DND-41 (cell line): ENCODE data around the gene FREM2.

ENCODE experiments used
- ATAC-seq: fragments of 200-7000 bp; cut with Tn5 transposase; 3 replicates; pipeline ENCODE4 v1.9.1; 2021; ENCODE audit warnings: low read depth; ENCODE audit not compliant: insufficient read depth
- DNase-seq: peaks from one replicate; pipeline ENCODE4 v3.0.0-alpha.2; 2020
- H2AFZ ChIP-seq: 2 replicates; pipeline ENCODE4 v1.6.0; 2012; ENCODE audit warnings: low read depth, low read length
- H3K27ac ChIP-seq: 2 replicates; pipeline ENCODE4 v1.5.1; 2012; ENCODE audit warnings: low read length, inconsistent platforms
- H3K27me3 ChIP-seq: fragments of 200-600 bp; sonication (generic); 2 replicates; pipeline ENCODE4 v1.6.0; 2012; ENCODE audit warnings: low read length, mild to moderate bottlenecking, inconsistent platforms; ENCODE audit not compliant: insufficient read depth, poor library complexity
- H3K36me3 ChIP-seq: 2 replicates; pipeline ENCODE4 v1.5.1; 2012; ENCODE audit warnings: low read length, inconsistent platforms; ENCODE audit not compliant: insufficient read depth
- H3K4me1 ChIP-seq: 2 replicates; pipeline ENCODE4 v1.5.1; 2012; ENCODE audit warnings: mild to moderate bottlenecking, low read length; ENCODE audit not compliant: insufficient read depth
- H3K4me2 ChIP-seq: 2 replicates; pipeline ENCODE4 v1.6.0; 2012; ENCODE audit warnings: mild to moderate bottlenecking, moderate library complexity, low read length, inconsistent platforms; ENCODE audit not compliant: insufficient read depth
- H3K4me3 ChIP-seq, 2 experiments: fragments of 200-600 bp in 1 of 2; shearing (Covaris generic) in 1 of 2; 2 replicates each; pipeline ENCODE4 v1.5.1; 2012 to 2016; ENCODE audit warnings: inconsistent platforms in 2 of 2, low read length in 2 of 2, mild to moderate bottlenecking in 2 of 2, low read depth in 1 of 2, moderate library complexity in 1 of 2
- H3K79me2 ChIP-seq: 2 replicates; pipeline ENCODE4 v1.6.0; 2012; ENCODE audit warnings: low read length, inconsistent platforms; ENCODE audit not compliant: insufficient read depth
- H3K9ac ChIP-seq: 2 replicates; pipeline ENCODE4 v1.6.0; 2012; ENCODE audit warnings: low read depth, mild to moderate bottlenecking, inconsistent platforms, low read length, moderate library complexity
- H3K9me3 ChIP-seq: 2 replicates; pipeline ENCODE4 v1.5.1; 2012; ENCODE audit warnings: low read length, moderate library complexity, mild to moderate bottlenecking, inconsistent platforms; ENCODE audit not compliant: insufficient read depth, severe bottlenecking
- H4K20me1 ChIP-seq: 2 replicates; pipeline ENCODE4 v1.6.0; 2012; ENCODE audit warnings: low read length; ENCODE audit not compliant: insufficient read depth
- EZH2 ChIP-seq: IDR thresholded peaks from 3 replicates; pipeline ENCODE4 v1.6.1; 2012; ENCODE audit warnings: borderline replicate concordance, low read depth, mild to moderate bottlenecking, moderate library complexity, low read length, inconsistent platforms; ENCODE audit not compliant: severe bottlenecking
- TF ChIP-seq, protein P1 (sequence below): IDR thresholded peaks from 2 replicates; pipeline ENCODE4 v1.5.1; 2012; ENCODE audit warnings: borderline replicate concordance, low read length, moderate library complexity, mild to moderate bottlenecking; ENCODE audit not compliant: poor library complexity, severe bottlenecking; ENCODE audit errors: extremely low read depth

Gene FREM2

DNA sequence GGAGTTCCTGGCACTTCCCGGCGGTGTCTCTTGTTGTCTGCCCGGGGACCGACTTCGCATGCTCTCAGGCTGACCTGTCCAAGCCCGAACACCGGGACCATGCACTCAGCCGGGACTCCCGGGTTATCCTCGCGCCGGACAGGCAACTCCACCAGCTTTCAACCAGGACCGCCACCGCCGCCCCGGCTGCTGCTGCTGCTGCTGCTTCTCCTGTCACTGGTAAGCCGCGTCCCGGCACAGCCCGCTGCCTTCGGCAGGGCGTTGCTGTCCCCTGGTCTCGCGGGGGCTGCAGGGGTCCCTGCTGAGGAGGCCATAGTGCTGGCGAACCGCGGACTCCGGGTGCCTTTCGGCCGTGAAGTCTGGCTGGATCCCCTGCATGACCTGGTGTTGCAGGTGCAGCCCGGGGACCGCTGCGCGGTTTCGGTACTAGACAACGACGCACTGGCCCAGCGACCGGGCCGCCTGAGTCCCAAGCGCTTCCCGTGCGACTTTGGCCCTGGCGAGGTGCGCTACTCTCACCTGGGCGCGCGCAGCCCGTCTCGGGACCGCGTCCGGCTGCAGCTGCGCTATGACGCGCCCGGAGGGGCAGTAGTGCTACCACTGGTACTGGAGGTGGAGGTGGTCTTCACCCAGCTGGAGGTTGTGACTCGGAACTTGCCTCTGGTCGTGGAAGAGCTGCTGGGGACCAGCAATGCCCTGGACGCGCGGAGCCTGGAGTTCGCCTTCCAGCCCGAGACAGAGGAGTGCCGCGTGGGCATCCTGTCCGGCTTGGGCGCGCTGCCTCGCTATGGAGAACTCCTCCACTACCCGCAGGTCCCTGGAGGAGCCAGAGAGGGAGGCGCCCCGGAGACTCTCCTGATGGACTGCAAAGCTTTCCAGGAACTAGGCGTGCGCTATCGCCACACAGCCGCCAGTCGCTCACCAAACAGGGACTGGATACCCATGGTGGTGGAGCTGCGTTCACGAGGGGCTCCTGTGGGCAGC lies 661 bp downstream of the FREM2 start:
- H3K27ac ChIP-seq, result no peak overlapping the region
- ATAC-seq, result no peak
- DNase-seq, result no peak
- H4K20me1 ChIP-seq, result no peaks in the 10 kb centered on the region
- H3K9me3 ChIP-seq, result peaks cover 15% of the 10 kb centered on the region
- TF ChIP-seq, protein P1, sequence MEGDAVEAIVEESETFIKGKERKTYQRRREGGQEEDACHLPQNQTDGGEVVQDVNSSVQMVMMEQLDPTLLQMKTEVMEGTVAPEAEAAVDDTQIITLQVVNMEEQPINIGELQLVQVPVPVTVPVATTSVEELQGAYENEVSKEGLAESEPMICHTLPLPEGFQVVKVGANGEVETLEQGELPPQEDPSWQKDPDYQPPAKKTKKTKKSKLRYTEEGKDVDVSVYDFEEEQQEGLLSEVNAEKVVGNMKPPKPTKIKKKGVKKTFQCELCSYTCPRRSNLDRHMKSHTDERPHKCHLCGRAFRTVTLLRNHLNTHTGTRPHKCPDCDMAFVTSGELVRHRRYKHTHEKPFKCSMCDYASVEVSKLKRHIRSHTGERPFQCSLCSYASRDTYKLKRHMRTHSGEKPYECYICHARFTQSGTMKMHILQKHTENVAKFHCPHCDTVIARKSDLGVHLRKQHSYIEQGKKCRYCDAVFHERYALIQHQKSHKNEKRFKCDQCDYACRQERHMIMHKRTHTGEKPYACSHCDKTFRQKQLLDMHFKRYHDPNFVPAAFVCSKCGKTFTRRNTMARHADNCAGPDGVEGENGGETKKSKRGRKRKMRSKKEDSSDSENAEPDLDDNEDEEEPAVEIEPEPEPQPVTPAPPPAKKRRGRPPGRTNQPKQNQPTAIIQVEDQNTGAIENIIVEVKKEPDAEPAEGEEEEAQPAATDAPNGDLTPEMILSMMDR, result no peak
- TF ChIP-seq EZH2, result no peak
- H3K4me1 ChIP-seq, result no peaks in the 10 kb centered on the region
- no peaks in the 10 kb centered on the region for H3K79me2 ChIP-seq
- no peaks in the 10 kb centered on the region for H3K27me3 ChIP-seq
- no peak overlapping the region for H3K4me3 ChIP-seq
- no peaks in the 10 kb centered on the region for H3K36me3 ChIP-seq
- no peak overlapping the region for H2AFZ ChIP-seq
- H3K9ac ChIP-seq, result no peak overlapping the region
- no peak overlapping the region for H3K4me2 ChIP-seq

DNA sequence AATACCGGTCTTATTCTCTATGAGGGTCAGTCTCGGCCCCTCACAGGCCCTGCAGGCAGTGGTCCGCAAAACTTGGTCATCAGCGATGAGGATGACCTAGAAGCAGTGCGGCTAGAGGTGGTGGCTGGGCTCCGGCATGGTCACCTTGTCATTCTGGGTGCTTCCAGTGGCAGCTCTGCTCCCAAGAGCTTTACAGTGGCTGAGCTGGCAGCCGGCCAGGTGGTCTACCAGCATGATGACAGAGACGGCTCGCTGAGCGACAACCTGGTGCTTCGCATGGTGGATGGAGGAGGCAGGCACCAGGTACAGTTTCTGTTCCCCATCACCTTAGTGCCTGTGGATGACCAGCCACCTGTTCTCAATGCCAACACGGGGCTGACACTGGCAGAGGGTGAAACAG lies 1.8 kb downstream of the FREM2 start:
- H3K27ac ChIP-seq, result no peak overlapping the region
- H3K4me3 ChIP-seq, result no peak overlapping the region
- no peaks in the 10 kb centered on the region for H3K4me1 ChIP-seq
- H3K36me3 ChIP-seq, result no peaks in the 10 kb centered on the region
- ATAC-seq (no peak), DNase-seq (no peak)
- H3K9me3 ChIP-seq, result peaks cover 15% of the 10 kb centered on the region
- TF ChIP-seq, protein P1, result no peak
- TF ChIP-seq EZH2, result no peak
- H3K4me2 ChIP-seq, result no peak overlapping the region
- H3K79me2 ChIP-seq, result no peaks in the 10 kb centered on the region
- H3K9ac ChIP-seq, result no peak overlapping the region
- H4K20me1 ChIP-seq, result no peaks in the 10 kb centered on the region
- H2AFZ ChIP-seq, result no peak overlapping the region
- H3K27me3 ChIP-seq, result no peaks in the 10 kb centered on the region

DNA sequence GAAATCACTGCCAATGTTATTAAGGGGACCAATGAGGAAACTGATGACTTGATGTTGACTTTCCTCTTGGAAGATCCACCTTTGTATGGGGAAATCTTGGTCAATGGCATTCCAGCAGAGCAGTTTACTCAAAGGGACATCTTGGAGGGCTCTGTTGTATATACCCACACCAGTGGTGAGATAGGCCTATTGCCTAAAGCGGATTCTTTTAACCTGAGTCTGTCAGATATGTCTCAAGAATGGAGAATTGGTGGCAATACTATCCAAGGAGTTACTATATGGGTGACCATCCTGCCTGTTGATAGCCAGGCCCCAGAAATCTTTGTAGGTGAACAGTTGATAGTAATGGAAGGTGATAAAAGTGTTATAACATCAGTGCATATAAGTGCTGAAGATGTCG lies 3.4 kb downstream of the FREM2 start:
- Histone ChIP-seq H3K4me3 (no peak overlapping the region), H3K9me3 (peaks cover 15% of the 10 kb centered on the region), H3K27ac (no peak overlapping the region), H3K79me2 (no peaks in the 10 kb centered on the region), H2AFZ (no peak overlapping the region), H3K4me1 (no peaks in the 10 kb centered on the region), H3K9ac (no peak overlapping the region), H3K27me3 (no peaks in the 10 kb centered on the region), H3K36me3 (no peaks in the 10 kb centered on the region), H4K20me1 (no peaks in the 10 kb centered on the region), H3K4me2 (no peak overlapping the region)
- TF ChIP-seq EZH2, result no peak
- TF ChIP-seq, protein P1, result no peak
- DNase-seq, result no peak
- no peak for ATAC-seq
